Measurements from ENCODE around the gene MKRN2. TPM values are rescaled to one million over a fixed set of nuclear protein-coding genes. Genes with fewer than 3 reads are reported as not detected.

Gene MKRN2
- total and polyA plus RNA-seq, 2 of the 4 experiments (the other 2 are of a cell fraction), result 44.4 to 65.6 TPM

DNA sequence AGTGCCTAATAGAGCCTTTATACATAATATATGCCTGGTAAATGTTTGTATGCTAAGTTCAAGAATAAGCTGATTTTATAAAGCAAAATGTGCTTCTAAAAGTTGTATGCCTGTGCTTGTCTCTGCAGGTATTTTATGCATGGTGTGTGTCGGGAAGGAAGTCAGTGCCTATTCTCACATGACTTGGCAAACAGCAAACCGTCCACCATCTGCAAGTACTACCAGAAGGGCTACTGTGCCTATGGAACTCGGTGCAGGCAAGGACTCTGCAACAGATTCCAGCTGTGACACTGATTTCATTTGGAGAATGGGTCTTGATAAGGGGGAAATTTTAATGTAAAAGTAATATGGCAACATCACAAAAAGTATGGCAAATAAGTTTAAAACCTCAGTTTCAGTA lies 11.9 kb downstream of the MKRN2 start:
- no peak overlapping the region for H3K18ac ChIP-seq (ENCODE audit: low read depth, low read length)
- H3K23ac ChIP-seq (ENCODE audit: low read depth, low read length), result no peak overlapping the region
- no CpG with 5 or more reads among the region's 3 CpGs for WGBS, 2 experiments (ENCODE audit: extremely low coverage in 2 of 2, insufficient read length in 1 of 2)
- in situ Hi-C loops (cut with MboI; ENCODE audit: low sequenced_read_pairs) (no loop called here), dilution Hi-C loops (cut with HindIII; ENCODE audit: low sequenced_read_pairs, unreplicated experiment) (no loop called here), intact Hi-C loops (cut with micrococcal nuclease) (no loop called here)
- H3K27ac ChIP-seq (ENCODE audit: insufficient read depth, low read length), result no peak overlapping the region
- H4K91ac ChIP-seq (ENCODE audit: insufficient read depth, low read depth, low read length), result no peak overlapping the region
- H2BK15ac ChIP-seq (ENCODE audit: low read depth, low read length), result no peak overlapping the region
- ATAC-seq (ENCODE audit: low read depth) (no peak), DNase-seq (no peak)
- H2AK5ac ChIP-seq (ENCODE audit: low read depth, low read length), result no peak overlapping the region
- H2BK5ac ChIP-seq (ENCODE audit: low read depth, low read length, poor library complexity, severe bottlenecking), result no peak overlapping the region
- BruUV-seq (replicated peaks), result no TSS peak
- no peak overlapping the region for H3K4me3 ChIP-seq (ENCODE audit: insufficient read depth, low read depth, low read length)
- H3K9me1 ChIP-seq (ENCODE audit: insufficient read depth, low read length), result peaks cover 11% of the 10 kb centered on the region; the same call in 1 of the 2 replicates
- peaks cover 2% of the 10 kb centered on the region; the same call in 1 of the 2 replicates for H3K9me3 ChIP-seq (ENCODE audit: control insufficient read depth, insufficient read depth, low read length)
- no peak overlapping the region for H2AFZ ChIP-seq (replicated peaks; ENCODE audit: low read length, poor library complexity)
- H3K27me3 ChIP-seq (ENCODE audit: control insufficient read depth, insufficient read depth, low read length), result no peaks in the 10 kb centered on the region
- peaks cover 27 to 67% of the 10 kb centered on the region in 2 experiments; a peak in 3 of 4 replicates for H3K79me1 ChIP-seq (ENCODE audit: low read depth in 1 of 2, low read length in 2 of 2)
- H3K4me2 ChIP-seq (ENCODE audit: low read depth, low read length), result no peak overlapping the region
- POLR2A ChIA-PET (ENCODE audit: unreplicated experiment), result no interaction called here
- CTCF ChIA-PET, result interaction anchor here (1.3 kb wide), 1 partner anchor 10 kb away, joined by 3 read pairs; no protein-coding TSS in a partner anchor
- no peak overlapping the region for H3K14ac ChIP-seq (replicated peaks; ENCODE audit: low read depth, low read length)
- H3K56ac ChIP-seq (ENCODE audit: extremely low read depth, insufficient read depth, low read length), result no peak overlapping the region
- no peak overlapping the region for H3K9ac ChIP-seq (ENCODE audit: low read depth, low read length)
- H2BK20ac ChIP-seq (ENCODE audit: low read depth, low read length), result no peak overlapping the region
- no peak overlapping the region for H4K5ac ChIP-seq (ENCODE audit: low read depth, low read length)
- H4K20me1 ChIP-seq (ENCODE audit: insufficient read depth, low read length), result peaks cover 46% of the 10 kb centered on the region
- H2AK9ac ChIP-seq (replicated peaks; ENCODE audit: low read depth, low read length, poor library complexity), result no peak overlapping the region
- peaks cover 3% of the 10 kb centered on the region; the same call in 1 of the 2 replicates for H3K4me1 ChIP-seq (ENCODE audit: control insufficient read depth, insufficient read depth, low read length)
- H2BK120ac ChIP-seq (ENCODE audit: low read depth, low read length), result no peak overlapping the region
- H3K36me3 ChIP-seq (ENCODE audit: control insufficient read depth, insufficient read depth, low read length), result peaks cover 36% of the 10 kb centered on the region
- TF ChIP-seq MAZ (IDR thresholded peaks at IDR 0.05; ENCODE audit: borderline replicate concordance, low read depth, low read length) (no peak), POLR2A (IDR thresholded peaks at IDR 0.05; ENCODE audit: low read depth, low read length) (no peak), NFE2L2 (IDR thresholded peaks at IDR 0.05; ENCODE audit: low read depth, low read length) (no peak), MAFK (IDR thresholded peaks at IDR 0.05; ENCODE audit: low read depth, low read length) (no peak), RAD21 (IDR thresholded peaks at IDR 0.05; ENCODE audit: low read length) (no peak)
- no peak overlapping the region for H4K8ac ChIP-seq (ENCODE audit: low read depth in 2 of 2, low read length in 2 of 2)
- H3K4ac ChIP-seq (ENCODE audit: low read depth, low read length), result no peak overlapping the region

All from IMR-90 (cell line).